ENCODE data around the gene ATAD2B. TPM values are rescaled to one million over a fixed set of nuclear protein-coding genes. Genes with fewer than 3 reads are reported as not detected.

The ATAD2B gene
- total and polyA plus RNA-seq, 10 donors, result 4.4 to 61.2 (median 36.8) TPM

DNA sequence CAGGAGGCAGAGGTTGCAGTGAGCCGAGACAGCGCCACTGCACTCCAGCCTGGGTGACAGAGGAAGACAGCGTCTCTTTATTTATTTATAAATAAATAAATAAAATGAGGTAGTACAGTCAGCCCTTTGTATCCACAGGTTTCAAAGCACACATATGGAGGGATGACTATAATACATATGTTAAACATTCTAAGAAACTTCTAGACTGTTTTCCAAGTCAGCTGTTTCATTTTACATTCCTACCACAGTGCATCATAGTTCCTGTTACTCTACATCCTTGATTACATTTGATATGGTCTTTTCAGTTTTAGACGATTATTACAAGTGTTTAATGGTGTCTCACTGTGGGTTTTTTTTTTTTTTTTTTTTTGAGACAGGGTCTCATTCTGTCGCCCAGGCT is 157.6 kb downstream of the ATAD2B start:
- TF ChIP-seq POLR2A (IDR thresholded peaks at IDR 0.05) (no peak), POLR2AphosphoS5 (IDR thresholded peaks at IDR 0.05) (no peak)
- TF ChIP-seq, protein P1, sequence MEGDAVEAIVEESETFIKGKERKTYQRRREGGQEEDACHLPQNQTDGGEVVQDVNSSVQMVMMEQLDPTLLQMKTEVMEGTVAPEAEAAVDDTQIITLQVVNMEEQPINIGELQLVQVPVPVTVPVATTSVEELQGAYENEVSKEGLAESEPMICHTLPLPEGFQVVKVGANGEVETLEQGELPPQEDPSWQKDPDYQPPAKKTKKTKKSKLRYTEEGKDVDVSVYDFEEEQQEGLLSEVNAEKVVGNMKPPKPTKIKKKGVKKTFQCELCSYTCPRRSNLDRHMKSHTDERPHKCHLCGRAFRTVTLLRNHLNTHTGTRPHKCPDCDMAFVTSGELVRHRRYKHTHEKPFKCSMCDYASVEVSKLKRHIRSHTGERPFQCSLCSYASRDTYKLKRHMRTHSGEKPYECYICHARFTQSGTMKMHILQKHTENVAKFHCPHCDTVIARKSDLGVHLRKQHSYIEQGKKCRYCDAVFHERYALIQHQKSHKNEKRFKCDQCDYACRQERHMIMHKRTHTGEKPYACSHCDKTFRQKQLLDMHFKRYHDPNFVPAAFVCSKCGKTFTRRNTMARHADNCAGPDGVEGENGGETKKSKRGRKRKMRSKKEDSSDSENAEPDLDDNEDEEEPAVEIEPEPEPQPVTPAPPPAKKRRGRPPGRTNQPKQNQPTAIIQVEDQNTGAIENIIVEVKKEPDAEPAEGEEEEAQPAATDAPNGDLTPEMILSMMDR (IDR thresholded peaks at IDR 0.05 in 8 of 11, conservative IDR thresholded peaks at IDR 0.05 in 3 of 11), result no peak
- H3K27ac ChIP-seq, result no peak overlapping the region
- H3K4me3 ChIP-seq, result no peak overlapping the region
- peaks cover 0 to 80% (median 23%) of the 10 kb centered on the region in 6 donors for H3K36me3 ChIP-seq
- DNase-seq, result no peak
- 92 to 97% (median 95%) methylated on average over 5 of the region's 5 CpGs for WGBS, 5 donors
- no peaks in the 10 kb centered on the region for H3K4me1 ChIP-seq
- H3K27me3 ChIP-seq (replicated peaks in 1 of 7), result no peaks in the 10 kb centered on the region
- H3K9me3 ChIP-seq, result no peaks in the 10 kb centered on the region
- intact Hi-C loops (cut with DNase I; ENCODE audit: low total_unique reads), result no loop called here

DNA sequence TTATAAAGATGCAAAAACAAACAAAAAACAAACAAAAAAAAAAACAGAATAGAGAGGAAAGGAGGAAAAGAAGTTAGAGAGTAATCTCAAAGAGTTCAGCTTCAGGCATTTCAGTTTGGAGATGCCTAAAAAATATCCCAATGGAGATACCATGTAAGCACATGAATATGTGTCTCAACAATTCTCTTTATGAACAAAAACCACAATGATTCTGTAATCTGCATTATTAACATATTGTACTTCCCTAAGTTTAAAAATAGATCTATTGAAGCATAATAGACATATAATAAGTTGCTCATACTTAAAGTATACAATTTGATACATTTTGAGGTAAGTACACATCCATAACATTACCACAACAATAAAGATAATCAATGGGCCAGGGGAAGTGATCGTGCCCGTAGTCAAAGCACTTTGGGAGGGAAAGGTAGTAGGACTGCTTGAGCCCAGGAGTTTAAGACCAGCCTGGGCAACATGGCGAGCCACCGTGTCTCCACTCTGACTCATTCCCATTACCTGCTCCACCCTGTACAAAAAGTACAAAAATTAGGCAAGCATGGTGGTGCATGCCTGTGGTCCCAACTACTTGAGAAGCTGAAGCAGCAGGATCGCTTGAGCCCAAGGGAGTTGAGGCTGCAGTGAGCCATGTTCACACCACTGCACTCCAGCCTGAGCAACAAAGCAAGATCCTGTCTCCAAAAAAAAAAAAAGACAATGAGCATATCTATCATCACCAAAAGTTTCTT is 158.9 kb downstream of the ATAD2B start:
- Histone ChIP-seq H3K9me3 (no peaks in the 10 kb centered on the region), H3K4me1 (no peaks in the 10 kb centered on the region), H3K36me3 (peaks cover 0 to 77% (median 19%) of the 10 kb centered on the region in 6 donors), H3K4me3 (no peak overlapping the region), H3K27ac (no peak overlapping the region), H3K27me3 (replicated peaks in 1 of 7) (no peaks in the 10 kb centered on the region)
- 72 to 98% (median 88%) methylated on average over 5 of the region's 5 CpGs for WGBS, 5 donors
- no peak for DNase-seq
- intact Hi-C loops (cut with DNase I; ENCODE audit: low total_unique reads), result no loop called here
- TF ChIP-seq POLR2AphosphoS5 (IDR thresholded peaks at IDR 0.05), result no peak
- no peak for TF ChIP-seq POLR2A (IDR thresholded peaks at IDR 0.05)

DNA sequence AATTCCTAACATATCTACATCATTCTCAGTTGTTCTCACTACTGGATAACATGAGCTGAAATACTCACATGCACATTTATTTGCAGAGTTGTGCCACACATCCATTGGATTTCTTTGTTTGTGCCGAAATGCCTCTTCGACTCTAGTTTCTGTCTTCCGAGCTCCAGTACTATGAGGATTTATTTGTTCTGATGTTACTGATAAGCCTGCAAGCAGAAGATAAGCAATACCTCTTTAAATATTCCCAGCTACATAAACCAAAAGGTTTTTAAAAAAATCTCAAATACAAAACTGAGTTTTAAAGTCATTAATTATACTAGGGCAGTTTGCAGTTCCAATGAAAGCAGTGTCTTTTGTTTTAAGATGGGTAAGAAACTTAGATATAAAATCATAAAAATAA is 164.8 kb downstream of the ATAD2B start:
- 71 to 89% (median 78%) methylated on average over 3 of the region's 3 CpGs for WGBS, 5 donors
- Histone ChIP-seq H3K36me3 (peaks cover 0 to 78% (median 23%) of the 10 kb centered on the region in 6 donors), H3K4me1 (peaks cover 0 to 19% (median 12%) of the 10 kb centered on the region in 6 donors), H3K9me3 (no peaks in the 10 kb centered on the region), H3K27ac (peak overlapping the region in 1 of 8 donors; percentile 21), H3K27me3 (replicated peaks in 1 of 7) (no peaks in the 10 kb centered on the region), H3K4me3 (no peak overlapping the region)
- intact Hi-C loops (cut with DNase I; ENCODE audit: low total_unique reads), result no loop called here
- TF ChIP-seq POLR2A (IDR thresholded peaks at IDR 0.05), result no peak
- TF ChIP-seq POLR2AphosphoS5 (IDR thresholded peaks at IDR 0.05), result no peak
- TF ChIP-seq, protein P1 (IDR thresholded peaks at IDR 0.05 in 8 of 11, conservative IDR thresholded peaks at IDR 0.05 in 3 of 11), result no peak
- DNase-seq, result no peak

DNA sequence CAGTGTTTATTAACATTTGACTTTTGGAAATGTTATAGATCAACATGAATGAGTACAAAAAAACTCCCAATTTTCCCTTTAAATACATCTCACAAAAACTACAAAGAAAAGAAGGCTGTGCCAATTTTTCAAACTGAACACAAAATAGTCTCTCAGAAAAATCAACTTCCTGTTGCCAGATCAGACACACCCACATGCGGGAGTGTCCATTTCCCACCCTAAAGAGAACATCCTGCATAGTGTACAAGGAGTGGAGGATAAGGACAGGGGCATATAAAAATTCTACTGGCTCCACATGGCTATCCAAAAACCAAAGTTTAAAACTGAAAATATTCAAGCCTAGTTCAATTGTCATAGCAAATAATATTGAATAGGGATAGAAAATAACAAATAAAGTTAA is 165.3 kb downstream of the ATAD2B start:
- Histone ChIP-seq H3K4me1 (peaks cover 0 to 19% (median 12%) of the 10 kb centered on the region in 6 donors), H3K36me3 (peaks cover 0 to 80% (median 25%) of the 10 kb centered on the region in 6 donors), H3K9me3 (no peaks in the 10 kb centered on the region), H3K4me3 (no peak overlapping the region), H3K27ac (peak overlapping the region in 2 of 8 donors; percentile 21 to 38), H3K27me3 (replicated peaks in 1 of 7) (no peaks in the 10 kb centered on the region)
- intact Hi-C loops (cut with DNase I; ENCODE audit: low total_unique reads), result no loop called here
- TF ChIP-seq POLR2AphosphoS5 (IDR thresholded peaks at IDR 0.05), result no peak
- TF ChIP-seq, protein P1 (IDR thresholded peaks at IDR 0.05 in 8 of 11, conservative IDR thresholded peaks at IDR 0.05 in 3 of 11), result no peak
- TF ChIP-seq POLR2A (IDR thresholded peaks at IDR 0.05), result no peak
- no peak for DNase-seq
- WGBS, 5 donors, result 15 to 38% (median 18%) methylated on average over 1 of the region's 1 CpG
